Right atrium auricular region (tissue), 2 donors: ENCODE data around the gene CPSF2. TPM values are rescaled to one million over a fixed set of nuclear protein-coding genes. Genes with fewer than 3 reads are reported as not detected.
"Not testable (repeated sequence)": the region's sequence is repeated elsewhere in the genome, so short reads cannot be mapped to it uniquely, and the experiment has no call there.

Experiments
- DNase-seq: peaks from one replicate; pipeline ENCODE4 v3.0.0-alpha.2; 2019; ENCODE audit warnings: low spot score
- H3K27ac ChIP-seq, 2 donors: fragments of 200-600 bp; sonication (generic); 1 replicate in 1 of 2; 2 replicates in 1 of 2; pipeline ENCODE4 v1.5.1; 2016 to 2019
- H3K27me3 ChIP-seq, 2 donors: fragments of 200-600 bp; sonication (generic); one replicate each; pipeline versions ENCODE4 v1.5.1 to v1.6.0; 2017 to 2019
- H3K36me3 ChIP-seq: fragments of 200-600 bp; sonication (generic); one replicate; pipeline ENCODE4 v1.5.1; 2016
- H3K4me1 ChIP-seq, 2 donors: fragments of 200-600 bp; sonication (generic); one replicate each; pipeline versions ENCODE4 v1.5.1 to v1.6.0; 2017 to 2019
- H3K4me3 ChIP-seq, 2 donors: fragments of 200-600 bp; sonication (generic); 1 replicate in 1 of 2; 2 replicates in 1 of 2; pipeline ENCODE4 v1.5.1; 2017 to 2019; ENCODE audit warnings: mild to moderate bottlenecking in 1 of 2, moderate library complexity in 1 of 2
- H3K9me3 ChIP-seq, 2 donors: fragments of 200-600 bp; sonication (generic); one replicate each; pipeline ENCODE4 v1.5.1; 2019
- CTCF ChIP-seq, 2 donors: fragments of 200-600 bp; sonication (generic); IDR thresholded peaks; one replicate each; pipeline ENCODE4 v1.5.1; 2019; ENCODE audit warnings: antibody characterized with exemption in 2 of 2
- total RNA-seq, 2 donors: library from RNA; depleted of rRNA; stranded (reverse); fragments of >200 nt; gene quantifications; one replicate each; pipeline ENCODE4 v1.1.0, GENCODE V29; 2016

CPSF2 gene
- total RNA-seq, 2 donors from 2014 or later = 24.4 to 24.8 TPM

DNA sequence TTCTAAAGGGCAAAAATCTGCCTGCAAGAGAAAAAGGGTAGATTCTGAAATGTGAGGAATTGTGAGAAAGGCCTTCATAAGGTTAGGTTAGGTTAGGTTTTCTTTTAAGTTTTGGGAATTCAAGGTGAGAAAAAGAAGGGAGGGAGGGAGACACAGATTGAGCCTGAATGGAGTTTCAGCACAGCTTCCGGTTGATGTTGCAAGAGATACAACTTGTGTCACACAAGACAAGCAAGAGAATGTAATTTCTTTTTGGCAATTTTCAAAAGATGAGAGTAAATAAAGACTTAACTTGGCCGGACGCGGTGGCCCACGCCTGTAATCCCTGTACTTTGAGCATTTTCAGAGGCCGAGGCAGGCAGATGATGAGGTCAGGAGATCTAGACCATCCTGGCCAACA is 63.8 kb downstream of the CPSF2 start:
- no peak overlapping the region for H3K4me3 ChIP-seq
- H3K36me3 ChIP-seq = no peaks in the 10 kb centered on the region
- no peaks in the 10 kb centered on the region for H3K9me3 ChIP-seq
- H3K27me3 ChIP-seq = no peaks in the 10 kb centered on the region
- H3K27ac ChIP-seq = no peak overlapping the region
- DNase-seq = no peak
- H3K4me1 ChIP-seq = no peaks in the 10 kb centered on the region
- no peak for TF ChIP-seq CTCF (IDR thresholded peaks at IDR 0.05)

GRCh38 chr14:92187616-92188015 is 65.8 kb downstream of the CPSF2 start:
- not testable (repeated sequence) for H3K27ac ChIP-seq, H3K4me3 ChIP-seq, H3K36me3 ChIP-seq, H3K9me3 ChIP-seq, DNase-seq, H3K4me1 ChIP-seq, H3K27me3 ChIP-seq

GRCh38 chr14:92190768-92191167 is 69.0 kb downstream of the CPSF2 start:
- Histone ChIP-seq H3K4me3 (no peak overlapping the region), H3K27me3 (no peaks in the 10 kb centered on the region), H3K9me3 (no peaks in the 10 kb centered on the region), H3K36me3 (no peaks in the 10 kb centered on the region), H3K27ac (no peak overlapping the region), H3K4me1 (no peaks in the 10 kb centered on the region)
- DNase-seq = no peak
- no peak for TF ChIP-seq CTCF (IDR thresholded peaks at IDR 0.05)

- Histone ChIP-seq H3K9me3 (no peaks in the 10 kb centered on the region), H3K36me3 (no peaks in the 10 kb centered on the region), H3K4me1 (no peaks in the 10 kb centered on the region), H3K27me3 (no peaks in the 10 kb centered on the region), H3K27ac (no peak overlapping the region), H3K4me3 (no peak overlapping the region)
- no peak for DNase-seq
- TF ChIP-seq CTCF (IDR thresholded peaks at IDR 0.05) = no peak
These were observed 77.0 kb downstream of the CPSF2 start for GRCh38 chr14:92198804-92199203.

DNA sequence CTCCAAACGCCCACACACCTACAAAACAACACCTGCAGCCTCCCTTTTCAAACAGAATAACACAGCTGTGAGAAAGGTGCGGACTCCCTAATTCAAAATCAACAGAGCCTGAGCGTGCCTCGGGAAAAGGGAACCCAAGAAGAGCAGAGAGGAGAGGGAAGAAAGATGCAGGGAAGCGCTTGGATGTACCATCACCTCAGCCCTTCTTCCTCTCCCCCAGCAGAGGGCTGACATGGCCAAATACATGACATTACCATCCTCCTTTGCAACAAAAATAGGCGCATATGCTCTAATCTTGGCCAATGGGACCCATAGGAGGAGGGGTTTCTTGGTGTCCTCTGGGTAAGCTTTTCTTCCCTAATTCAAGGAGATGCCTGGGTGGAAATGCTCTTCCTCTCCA is 78.0 kb downstream of the CPSF2 start:
- H3K36me3 ChIP-seq = no peaks in the 10 kb centered on the region
- H3K9me3 ChIP-seq = no peaks in the 10 kb centered on the region
- H3K27ac ChIP-seq = no peak overlapping the region
- H3K4me3 ChIP-seq = no peak overlapping the region
- H3K4me1 ChIP-seq = no peaks in the 10 kb centered on the region
- no peaks in the 10 kb centered on the region for H3K27me3 ChIP-seq
- TF ChIP-seq CTCF (IDR thresholded peaks at IDR 0.05) = no peak
- DNase-seq = no peak

GRCh38 chr14:92203116-92203515 is 81.3 kb downstream of the CPSF2 start:
- H3K27ac ChIP-seq = no peak overlapping the region
- no peak for TF ChIP-seq CTCF (IDR thresholded peaks at IDR 0.05)
- H3K9me3 ChIP-seq = no peaks in the 10 kb centered on the region
- H3K27me3 ChIP-seq = no peaks in the 10 kb centered on the region
- no peak for DNase-seq
- no peaks in the 10 kb centered on the region for H3K36me3 ChIP-seq
- H3K4me1 ChIP-seq = no peaks in the 10 kb centered on the region
- no peak overlapping the region for H3K4me3 ChIP-seq
